ENCODE results near the gene TMEM273. TPM values are rescaled to one million over a fixed set of nuclear protein-coding genes. Genes with fewer than 3 reads are reported as not detected.
A peak's percentile ranks its signal among the peaks of the same experiment; 100 is the strongest.

Gene TMEM273
- total and polyA plus RNA-seq, 8 donors: 0.91 to 7.5 (median 2.7) TPM

DNA sequence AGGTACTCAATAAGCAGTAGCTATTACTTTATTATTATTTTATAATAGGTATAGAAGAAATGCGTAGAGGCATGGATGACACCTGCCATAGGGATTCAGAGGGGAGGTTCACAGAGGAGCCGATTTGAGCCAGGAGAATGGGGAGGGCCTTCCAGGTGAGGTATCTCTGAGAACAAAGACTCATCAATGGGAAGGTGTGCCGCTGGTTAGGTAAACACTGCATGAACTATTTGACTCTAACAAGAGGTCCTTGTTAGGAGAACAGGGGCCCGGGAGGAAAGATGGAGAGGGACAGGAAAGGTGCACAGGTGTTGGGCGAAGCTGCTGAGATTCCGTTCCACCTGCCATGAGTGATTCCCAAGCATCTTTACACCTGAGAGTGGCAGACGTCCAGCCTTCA is 41.8 kb upstream of the TMEM273 start:
- Histone ChIP-seq H3K27ac (no peak overlapping the region), H3K4me1 (no peaks in the 10 kb centered on the region), H3K36me3 (no peaks in the 10 kb centered on the region), H3K4me3 (no peak overlapping the region), H3K9me3 (no peaks in the 10 kb centered on the region), H3K27me3 (no peaks in the 10 kb centered on the region)
- 36 to 44% methylated on average over 7 of the region's 7 CpGs for WGBS, 2 donors
- TF ChIP-seq, protein P1, sequence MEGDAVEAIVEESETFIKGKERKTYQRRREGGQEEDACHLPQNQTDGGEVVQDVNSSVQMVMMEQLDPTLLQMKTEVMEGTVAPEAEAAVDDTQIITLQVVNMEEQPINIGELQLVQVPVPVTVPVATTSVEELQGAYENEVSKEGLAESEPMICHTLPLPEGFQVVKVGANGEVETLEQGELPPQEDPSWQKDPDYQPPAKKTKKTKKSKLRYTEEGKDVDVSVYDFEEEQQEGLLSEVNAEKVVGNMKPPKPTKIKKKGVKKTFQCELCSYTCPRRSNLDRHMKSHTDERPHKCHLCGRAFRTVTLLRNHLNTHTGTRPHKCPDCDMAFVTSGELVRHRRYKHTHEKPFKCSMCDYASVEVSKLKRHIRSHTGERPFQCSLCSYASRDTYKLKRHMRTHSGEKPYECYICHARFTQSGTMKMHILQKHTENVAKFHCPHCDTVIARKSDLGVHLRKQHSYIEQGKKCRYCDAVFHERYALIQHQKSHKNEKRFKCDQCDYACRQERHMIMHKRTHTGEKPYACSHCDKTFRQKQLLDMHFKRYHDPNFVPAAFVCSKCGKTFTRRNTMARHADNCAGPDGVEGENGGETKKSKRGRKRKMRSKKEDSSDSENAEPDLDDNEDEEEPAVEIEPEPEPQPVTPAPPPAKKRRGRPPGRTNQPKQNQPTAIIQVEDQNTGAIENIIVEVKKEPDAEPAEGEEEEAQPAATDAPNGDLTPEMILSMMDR (IDR thresholded peaks at IDR 0.05): no peak
- FAIRE-seq (no peak), DNase-seq (no peak), ATAC-seq (no peak)
- intact Hi-C loops (cut with DNase I): no loop called here

DNA sequence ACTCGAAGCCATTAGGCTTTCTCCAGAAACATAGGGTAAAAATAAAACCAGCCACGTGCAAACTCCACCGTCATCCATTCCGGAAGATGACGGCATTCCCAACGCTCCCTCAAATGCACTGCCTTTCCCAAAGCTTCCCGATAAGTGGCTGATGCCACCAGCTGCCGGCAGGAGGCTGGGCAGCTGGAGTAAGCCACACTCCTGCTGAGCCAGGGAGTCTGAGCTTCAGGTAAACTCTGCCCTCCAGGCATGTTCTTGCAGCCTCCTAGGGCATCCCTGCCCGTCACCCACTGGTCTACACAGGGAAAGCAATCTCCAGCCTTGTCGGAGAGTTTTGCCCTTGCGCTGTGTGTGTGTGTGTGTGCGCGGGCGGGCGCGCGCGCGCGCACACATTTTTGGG is 40.5 kb upstream of the TMEM273 start:
- H3K27ac ChIP-seq: no peak overlapping the region
- TF ChIP-seq, protein P1 (IDR thresholded peaks at IDR 0.05): no peak
- no peaks in the 10 kb centered on the region for H3K36me3 ChIP-seq
- WGBS, 2 donors: 73 to 79% methylated on average over 20 of the region's 20 CpGs
- no peak for FAIRE-seq
- no peaks in the 10 kb centered on the region for H3K4me1 ChIP-seq
- no peaks in the 10 kb centered on the region for H3K9me3 ChIP-seq
- DNase-seq: no peak
- no peak overlapping the region for H3K4me3 ChIP-seq
- intact Hi-C loops (cut with DNase I): no loop called here
- ATAC-seq: no peak
- H3K27me3 ChIP-seq: no peaks in the 10 kb centered on the region

- ATAC-seq: no peak
- H3K9me3 ChIP-seq: no peaks in the 10 kb centered on the region
- TF ChIP-seq, protein P1 (IDR thresholded peaks at IDR 0.05): no peak
- H3K27ac ChIP-seq: no peak overlapping the region
- WGBS, 2 donors: 84 to 86% methylated on average over 5 of the region's 5 CpGs
- FAIRE-seq: no peak
- no peaks in the 10 kb centered on the region for H3K36me3 ChIP-seq
- H3K4me1 ChIP-seq: no peaks in the 10 kb centered on the region
- intact Hi-C loops (cut with DNase I): no loop called here
- DNase-seq: no peak
- no peak overlapping the region for H3K4me3 ChIP-seq
- H3K27me3 ChIP-seq: no peaks in the 10 kb centered on the region
Measured at GRCh38 chr10:49227406-49227805, 39.2 kb upstream of the TMEM273 start.

DNA sequence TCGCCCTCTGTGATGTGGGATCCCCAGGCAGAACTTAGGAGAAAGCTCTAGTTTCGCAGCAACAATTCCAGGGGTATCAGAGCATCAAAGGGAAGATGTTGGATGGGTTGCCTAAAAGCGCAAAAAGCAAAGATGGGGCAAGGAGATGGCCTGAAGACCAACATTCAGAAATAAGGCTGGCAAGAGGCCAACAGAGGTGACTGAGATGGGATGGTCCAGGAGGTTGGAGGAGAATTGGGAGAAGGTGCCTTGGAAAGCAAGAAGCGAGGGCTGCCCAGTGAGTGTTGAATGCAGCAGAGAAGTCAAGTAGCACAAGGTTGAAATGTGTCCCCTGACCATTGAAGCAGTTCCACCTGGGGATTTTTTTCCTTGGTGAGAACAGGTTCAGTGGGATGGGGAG is 38.4 kb upstream of the TMEM273 start:
- intact Hi-C loops (cut with DNase I): no loop called here
- no peaks in the 10 kb centered on the region for H3K36me3 ChIP-seq
- no peaks in the 10 kb centered on the region for H3K4me1 ChIP-seq
- TF ChIP-seq, protein P1 (IDR thresholded peaks at IDR 0.05): no peak
- FAIRE-seq (no peak), ATAC-seq (no peak), DNase-seq (no peak)
- H3K9me3 ChIP-seq: no peaks in the 10 kb centered on the region
- WGBS, 2 donors: 70 to 74% methylated on average over 4 of the region's 4 CpGs
- no peak overlapping the region for H3K4me3 ChIP-seq
- no peak overlapping the region for H3K27ac ChIP-seq
- H3K27me3 ChIP-seq: no peaks in the 10 kb centered on the region

GRCh38 chr10:49225218-49225876 is 37.2 kb upstream of the TMEM273 start:
- no peaks in the 10 kb centered on the region for H3K9me3 ChIP-seq
- ATAC-seq (peak in 1 of 4 donors; percentile 18), DNase-seq (no peak), FAIRE-seq (no peak)
- no peaks in the 10 kb centered on the region for H3K4me1 ChIP-seq
- WGBS, 2 donors: 67 to 68% methylated on average over 12 of the region's 12 CpGs
- no peak overlapping the region for H3K4me3 ChIP-seq
- no peaks in the 10 kb centered on the region for H3K27me3 ChIP-seq
- no peaks in the 10 kb centered on the region for H3K36me3 ChIP-seq
- intact Hi-C loops (cut with DNase I): no loop called here
- H3K27ac ChIP-seq: no peak overlapping the region
- TF ChIP-seq, protein P1 (IDR thresholded peaks at IDR 0.05): no peak

Data from pancreas (tissue), 10 donors.